Neutrophil (primary cell): ENCODE data around the gene PPIB.

Experiments
- H3K27ac ChIP-seq: fragments of 200-600 bp; sonication (generic); 2 replicates; pipeline ENCODE4 v1.5.1; 2016; ENCODE audit warnings: mild to moderate bottlenecking, moderate library complexity
- H3K27me3 ChIP-seq: fragments of 200-600 bp; sonication (generic); 2 replicates; pipeline ENCODE4 v1.6.0; 2016; ENCODE audit warnings: mild to moderate bottlenecking
- H3K36me3 ChIP-seq: fragments of 200-600 bp; sonication (generic); 2 replicates; pipeline ENCODE4 v1.5.1; 2017
- H3K4me1 ChIP-seq, 2 experiments: fragments of 200-600 bp in 1 of 2; sonication (generic) in 1 of 2; 1 replicate in 1 of 2; 2 replicates in 1 of 2; pipeline versions ENCODE4 v1.5.1 to v1.6.1; 2013 to 2016; ENCODE audit warnings: low read depth in 1 of 2, low read length in 1 of 2, mild to moderate bottlenecking in 1 of 2, moderate library complexity in 1 of 2; ENCODE audit not compliant: control insufficient read depth in 1 of 2, insufficient read depth in 1 of 2
- H3K4me3 ChIP-seq, 2 experiments: fragments of 200-600 bp in 1 of 2; sonication (generic) in 1 of 2; 1 replicate in 1 of 2; 2 replicates in 1 of 2; pipeline ENCODE4 v1.5.1; 2013 to 2016; ENCODE audit warnings: low read depth in 1 of 2, low read length in 1 of 2, mild to moderate bottlenecking in 1 of 2, moderate library complexity in 1 of 2
- H3K9me3 ChIP-seq: fragments of 200-600 bp; sonication (generic); 2 replicates; pipeline ENCODE4 v1.5.1; 2016
- TF ChIP-seq, protein P1 (sequence below): fragments of 200-600 bp; sonication (generic); IDR thresholded peaks from 2 replicates; pipeline ENCODE4 v1.5.1; 2016; ENCODE audit warnings: antibody characterized with exemption

The PPIB gene

DNA sequence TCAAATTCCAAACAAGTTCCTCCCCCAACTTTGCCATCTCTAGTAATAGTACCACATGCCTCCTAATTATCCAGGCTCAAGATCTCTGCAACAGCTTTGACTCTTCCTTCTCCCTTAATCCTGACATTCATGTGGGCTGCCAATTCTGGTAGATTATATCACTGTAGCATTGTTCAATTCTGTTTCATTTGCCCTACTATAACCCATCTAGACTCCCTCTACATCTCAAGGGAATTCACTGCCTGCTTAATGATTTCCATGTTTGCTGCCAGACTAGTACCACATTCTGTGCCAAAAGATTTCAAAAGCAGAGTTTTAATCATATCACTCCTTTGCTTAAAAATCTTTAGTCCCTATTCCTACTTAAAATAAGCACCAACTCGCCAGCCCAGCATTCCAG is 34.6 kb upstream of the PPIB start:
- Histone ChIP-seq H3K9me3 (no peaks in the 10 kb centered on the region), H3K4me1 (no peaks in the 10 kb centered on the region), H3K27ac (no peak overlapping the region), H3K27me3 (no peaks in the 10 kb centered on the region), H3K4me3 (no peak overlapping the region), H3K36me3 (peaks cover 46% of the 10 kb centered on the region)
- TF ChIP-seq, protein P1, sequence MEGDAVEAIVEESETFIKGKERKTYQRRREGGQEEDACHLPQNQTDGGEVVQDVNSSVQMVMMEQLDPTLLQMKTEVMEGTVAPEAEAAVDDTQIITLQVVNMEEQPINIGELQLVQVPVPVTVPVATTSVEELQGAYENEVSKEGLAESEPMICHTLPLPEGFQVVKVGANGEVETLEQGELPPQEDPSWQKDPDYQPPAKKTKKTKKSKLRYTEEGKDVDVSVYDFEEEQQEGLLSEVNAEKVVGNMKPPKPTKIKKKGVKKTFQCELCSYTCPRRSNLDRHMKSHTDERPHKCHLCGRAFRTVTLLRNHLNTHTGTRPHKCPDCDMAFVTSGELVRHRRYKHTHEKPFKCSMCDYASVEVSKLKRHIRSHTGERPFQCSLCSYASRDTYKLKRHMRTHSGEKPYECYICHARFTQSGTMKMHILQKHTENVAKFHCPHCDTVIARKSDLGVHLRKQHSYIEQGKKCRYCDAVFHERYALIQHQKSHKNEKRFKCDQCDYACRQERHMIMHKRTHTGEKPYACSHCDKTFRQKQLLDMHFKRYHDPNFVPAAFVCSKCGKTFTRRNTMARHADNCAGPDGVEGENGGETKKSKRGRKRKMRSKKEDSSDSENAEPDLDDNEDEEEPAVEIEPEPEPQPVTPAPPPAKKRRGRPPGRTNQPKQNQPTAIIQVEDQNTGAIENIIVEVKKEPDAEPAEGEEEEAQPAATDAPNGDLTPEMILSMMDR = no peak

GRCh38 chr15:64193971-64194370 is 31.1 kb upstream of the PPIB start:
- H3K27me3 ChIP-seq = no peaks in the 10 kb centered on the region
- H3K9me3 ChIP-seq = no peaks in the 10 kb centered on the region
- TF ChIP-seq, protein P1 = no peak
- H3K4me1 ChIP-seq = no peaks in the 10 kb centered on the region
- peaks cover 22% of the 10 kb centered on the region for H3K36me3 ChIP-seq
- H3K27ac ChIP-seq = no peak overlapping the region
- no peak overlapping the region for H3K4me3 ChIP-seq

DNA sequence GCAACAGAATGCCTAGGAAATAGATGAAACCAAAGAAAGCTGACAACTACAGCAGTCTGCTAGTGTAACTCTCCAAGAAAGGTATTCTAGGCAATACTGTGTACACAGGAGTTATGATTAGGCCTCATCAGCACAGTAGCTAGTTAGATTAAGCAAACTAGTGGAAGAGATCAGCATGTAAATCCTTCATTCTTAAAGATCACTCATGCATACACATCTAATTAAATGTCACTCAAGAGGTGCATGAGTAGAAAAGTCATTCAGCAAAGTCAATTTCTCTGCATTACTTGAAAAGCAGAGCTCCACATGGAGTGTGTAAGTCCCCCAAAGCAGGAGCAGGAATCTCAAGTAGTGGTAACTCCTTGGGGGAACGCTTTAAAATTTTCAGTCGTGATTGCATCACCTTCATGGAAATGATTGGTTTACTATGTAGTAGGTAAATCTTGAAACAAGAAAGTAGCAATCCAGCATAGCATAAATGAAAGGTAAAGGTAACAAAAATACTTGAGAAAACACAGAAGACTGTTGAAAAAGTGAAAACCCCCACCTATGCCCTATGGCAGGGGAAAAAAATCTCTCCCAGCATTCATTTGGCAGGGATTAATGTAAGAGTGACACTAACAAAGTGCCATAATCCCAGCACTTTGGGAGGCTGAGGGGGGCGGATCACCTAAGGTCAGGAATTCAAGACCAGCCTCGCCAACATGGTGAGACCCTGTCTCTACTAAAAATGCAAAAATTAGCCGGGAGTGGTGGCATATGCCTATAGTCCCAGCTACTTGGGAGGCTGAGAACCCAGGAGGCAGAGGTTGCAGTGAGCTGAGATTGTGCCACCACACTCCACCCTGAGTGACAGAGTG is 29.4 kb upstream of the PPIB start:
- Histone ChIP-seq H3K4me3 (no peak overlapping the region), H3K36me3 (peaks cover 22% of the 10 kb centered on the region), H3K9me3 (no peaks in the 10 kb centered on the region), H3K27ac (no peak overlapping the region), H3K4me1 (no peaks in the 10 kb centered on the region), H3K27me3 (no peaks in the 10 kb centered on the region)
- TF ChIP-seq, protein P1 = no peak

DNA sequence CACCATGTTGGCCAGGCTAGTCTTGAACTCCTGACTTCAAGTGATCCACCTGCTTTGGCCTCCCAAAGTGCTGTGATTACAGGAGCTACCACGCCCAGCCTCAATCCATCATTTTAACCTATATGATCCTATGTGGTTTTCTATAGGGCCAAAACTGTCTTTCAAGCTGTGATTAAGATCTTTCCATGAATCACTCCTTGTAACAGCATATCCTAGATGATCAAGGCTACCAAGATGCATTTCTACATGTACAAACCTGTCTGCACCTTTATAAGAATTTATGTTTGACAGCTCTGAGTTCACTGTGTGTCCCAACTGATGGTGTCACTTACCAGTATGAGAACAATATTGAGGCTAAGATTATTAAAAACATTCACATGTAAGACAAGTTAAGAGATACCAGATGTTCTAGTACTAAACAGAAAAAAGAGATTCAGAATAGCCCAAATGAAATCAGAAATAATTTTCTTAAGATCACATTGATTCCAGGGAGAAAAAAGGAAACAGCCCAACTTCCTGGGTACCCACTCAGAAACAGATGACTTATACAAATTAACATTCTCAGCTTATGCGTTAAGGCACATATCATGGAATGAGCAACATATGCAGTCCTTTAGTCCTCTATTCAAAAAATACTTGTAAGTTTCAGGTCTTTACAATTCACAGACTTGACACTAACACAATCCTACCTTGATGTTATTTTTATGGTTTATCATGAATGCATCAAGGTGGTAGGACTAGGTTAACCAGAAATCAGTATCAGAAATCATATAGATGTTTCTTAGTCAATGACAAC is 24.8 kb upstream of the PPIB start:
- TF ChIP-seq, protein P1 = no peak
- no peaks in the 10 kb centered on the region for H3K27me3 ChIP-seq
- no peaks in the 10 kb centered on the region for H3K9me3 ChIP-seq
- H3K4me3 ChIP-seq = no peak overlapping the region
- peaks cover 4% of the 10 kb centered on the region for H3K36me3 ChIP-seq
- H3K4me1 ChIP-seq = peaks cover 6 to 10% of the 10 kb centered on the region in 2 experiments
- no peak overlapping the region for H3K27ac ChIP-seq

- peaks cover 9% of the 10 kb centered on the region for H3K36me3 ChIP-seq
- H3K27ac ChIP-seq = peak overlapping the region; percentile 57
Observed at GRCh38 chr15:64185146-64185911, 22.5 kb upstream of the PPIB start.

More at GRCh38 chr15:64185146-64185911, 22.5 kb upstream of the PPIB start:
- Histone ChIP-seq H3K9me3 (no peaks in the 10 kb centered on the region), H3K4me1 (peaks cover 6 to 10% of the 10 kb centered on the region in 2 experiments), H3K27me3 (no peaks in the 10 kb centered on the region), H3K4me3 (no peak overlapping the region)
- TF ChIP-seq, protein P1 = no peak
